HepG2 (cell line): ENCODE results near the gene COX14. TPM values are rescaled to one million over a fixed set of nuclear protein-coding genes. Genes with fewer than 3 reads are reported as not detected.
A peak's percentile ranks its signal among the peaks of the same experiment; 100 is the strongest.

Experiments
- CREB1 ChIP-seq, 2 experiments: fragments of 450-650 bp in 1 of 2; IDR thresholded peaks; 2 replicates each; pipeline ENCODE4 v1.6.1; 2016 to 2017; ENCODE audit warnings: control low read depth in 1 of 2, mild to moderate bottlenecking in 1 of 2, missing compliant biosample characterization in 1 of 2, missing genetic modification characterization in 1 of 2
- EP300 ChIP-seq, 3 experiments: sonication (generic) in 1 of 3; formaldehyde crosslinking in 1 of 3; IDR thresholded peaks; 2 replicates each; pipeline versions ENCODE4 v1.5.1 to v1.6.1; 2011 to 2020; ENCODE audit warnings: low read depth in 2 of 3, low read length in 2 of 3, borderline replicate concordance in 1 of 3, improper control_type of control experiment in 1 of 3, mild to moderate bottlenecking in 1 of 3, missing genetic modification reagents in 1 of 3, moderate library complexity in 1 of 3
- HDAC2 ChIP-seq: sonication (generic); formaldehyde crosslinking; IDR thresholded peaks from 2 replicates; pipeline ENCODE4 v1.4.0; 2020; ENCODE audit warnings: missing genetic modification reagents
- POLR2AphosphoS5 ChIP-seq: IDR thresholded peaks from 2 replicates; pipeline ENCODE4 v1.6.1; 2012; ENCODE audit warnings: low read depth, low read length
- TOE1 ChIP-seq: sonication (generic); formaldehyde crosslinking; IDR thresholded peaks from 2 replicates; pipeline ENCODE4 v1.4.0; 2020; ENCODE audit warnings: mild to moderate bottlenecking, missing genetic modification reagents
- ZBTB7A ChIP-seq: sonication (generic); formaldehyde crosslinking; IDR thresholded peaks from 2 replicates; pipeline ENCODE4 v1.8.0; 2022; ENCODE audit warnings: mild to moderate bottlenecking, missing genetic modification reagents
- ZFX ChIP-seq: sonication (generic); formaldehyde crosslinking; IDR thresholded peaks from 2 replicates; pipeline ENCODE4 v1.4.0; 2020; ENCODE audit warnings: mild to moderate bottlenecking, low read depth, missing genetic modification reagents, moderate library complexity
- ZHX2 ChIP-seq, 2 experiments: sonication (generic) in 1 of 2; formaldehyde crosslinking in 1 of 2; IDR thresholded peaks; 2 replicates each; pipeline versions ENCODE4 v1.6.1 to v1.9.0; 2014 to 2022; ENCODE audit warnings: antibody characterized with exemption in 1 of 2, borderline replicate concordance in 1 of 2, inconsistent platforms in 1 of 2, low read depth in 1 of 2, missing genetic modification reagents in 1 of 2
- ZMYM4 ChIP-seq: sonication (generic); formaldehyde crosslinking; IDR thresholded peaks from 2 replicates; pipeline ENCODE4 v1.8.1; 2023; ENCODE audit warnings: mild to moderate bottlenecking, missing genetic modification reagents
- ZNF24 ChIP-seq: fragments of 450-650 bp; IDR thresholded peaks from 2 replicates; pipeline ENCODE4 v1.6.1; 2017; ENCODE audit warnings: antibody characterized with exemption, mild to moderate bottlenecking
- ZNF331 ChIP-seq: sonication (generic); formaldehyde crosslinking; IDR thresholded peaks from 2 replicates; pipeline ENCODE4 v1.4.0; 2020; ENCODE audit warnings: missing genetic modification reagents
- ZNF543 ChIP-seq: sonication (generic); formaldehyde crosslinking; IDR thresholded peaks from 2 replicates; pipeline ENCODE4 v1.4.0; 2020; ENCODE audit warnings: mild to moderate bottlenecking, missing genetic modification reagents
- polyA plus RNA-seq, 8 experiments: library from polyadenylated mRNA; depleted of rRNA in 3 of 8; stranded (reverse) in 7 of 8; unstranded in 1 of 8; fragments of >200 nt; fragmentation: Illumina TruSeq in 4 of 8; extraction: Trizol in 4 of 8; gene quantifications; 2 replicates each; pipeline versions ENCODE4 v1.2.1 to v1.2.3, GENCODE V29; 2011 to 2016; ENCODE audit warnings: low read depth in 4 of 8, missing spikeins in 1 of 8, mixed read lengths in 1 of 8; ENCODE audit not compliant: insufficient read depth in 1 of 8
- total RNA-seq, 5 experiments: library from RNA; depleted of rRNA; stranded (reverse); fragments of >200 nt; fragmentation: Illumina TruSeq; extraction: Trizol; gene quantifications; 2 replicates each; pipeline ENCODE4 v1.2.3, GENCODE V29; 2016; ENCODE audit warnings: low read depth in 1 of 5
- TF ChIP-seq, protein P1 (sequence below): sonication (generic); formaldehyde crosslinking; IDR thresholded peaks from 2 replicates; pipeline ENCODE4 v1.4.0; 2020; ENCODE audit warnings: missing genetic modification reagents
- TF ChIP-seq, protein P2 (sequence below): sonication (generic); formaldehyde crosslinking; IDR thresholded peaks from 2 replicates; pipeline ENCODE4 v1.5.0; 2020; ENCODE audit warnings: missing genetic modification reagents
- TF ChIP-seq, protein P3 (sequence below): fragments of 450-650 bp; IDR thresholded peaks from 2 replicates; pipeline ENCODE4 v1.6.1; 2017

The COX14 gene
- total and polyA plus RNA-seq, 2 of the 13 experiments (the other 11 are each of a cell fraction or from before 2014, with no cell fraction given), result 53.0 to 71.6 TPM

DNA sequence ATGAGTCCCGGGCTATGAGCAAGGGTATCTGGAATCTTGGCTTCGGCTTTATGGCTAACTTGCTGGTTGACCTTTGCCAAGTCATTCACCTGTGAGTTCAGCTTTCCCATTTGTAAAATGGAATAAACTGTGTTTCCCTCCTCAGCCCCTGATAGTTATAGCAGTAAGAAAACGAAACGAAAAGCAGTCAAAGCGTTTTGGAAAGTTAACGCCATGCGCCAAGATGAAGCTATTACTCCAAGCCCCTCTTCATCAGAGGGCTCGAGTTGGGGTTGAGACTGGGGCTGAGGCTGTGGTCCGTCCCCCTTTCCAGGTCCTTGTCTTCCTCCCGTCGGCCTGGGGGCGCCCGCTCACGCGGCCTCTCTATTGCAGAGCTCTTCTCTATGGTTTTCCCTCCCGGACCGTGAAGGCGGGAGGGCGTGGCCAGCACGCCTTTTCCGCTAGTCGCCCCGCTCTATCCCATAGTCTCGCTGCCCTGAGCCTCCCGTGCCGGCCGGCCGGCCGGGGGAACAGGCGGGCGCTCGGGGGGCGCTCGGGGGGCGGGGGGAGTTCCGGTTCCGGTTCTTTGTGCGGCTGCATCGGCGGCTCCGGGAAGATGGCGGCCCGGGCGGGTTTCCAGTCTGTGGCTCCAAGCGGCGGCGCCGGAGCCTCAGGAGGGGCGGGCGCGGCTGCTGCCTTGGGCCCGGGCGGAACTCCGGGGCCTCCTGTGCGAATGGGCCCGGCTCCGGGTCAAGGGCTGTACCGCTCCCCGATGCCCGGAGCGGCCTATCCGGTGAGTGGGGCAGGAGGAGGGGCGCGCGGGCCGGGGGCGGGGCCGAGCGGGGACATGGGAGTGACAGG, 27.0 kb upstream of the COX14 start, which contains the start of gene SMARCD1 (continued):
- TF ChIP-seq, protein P1, sequence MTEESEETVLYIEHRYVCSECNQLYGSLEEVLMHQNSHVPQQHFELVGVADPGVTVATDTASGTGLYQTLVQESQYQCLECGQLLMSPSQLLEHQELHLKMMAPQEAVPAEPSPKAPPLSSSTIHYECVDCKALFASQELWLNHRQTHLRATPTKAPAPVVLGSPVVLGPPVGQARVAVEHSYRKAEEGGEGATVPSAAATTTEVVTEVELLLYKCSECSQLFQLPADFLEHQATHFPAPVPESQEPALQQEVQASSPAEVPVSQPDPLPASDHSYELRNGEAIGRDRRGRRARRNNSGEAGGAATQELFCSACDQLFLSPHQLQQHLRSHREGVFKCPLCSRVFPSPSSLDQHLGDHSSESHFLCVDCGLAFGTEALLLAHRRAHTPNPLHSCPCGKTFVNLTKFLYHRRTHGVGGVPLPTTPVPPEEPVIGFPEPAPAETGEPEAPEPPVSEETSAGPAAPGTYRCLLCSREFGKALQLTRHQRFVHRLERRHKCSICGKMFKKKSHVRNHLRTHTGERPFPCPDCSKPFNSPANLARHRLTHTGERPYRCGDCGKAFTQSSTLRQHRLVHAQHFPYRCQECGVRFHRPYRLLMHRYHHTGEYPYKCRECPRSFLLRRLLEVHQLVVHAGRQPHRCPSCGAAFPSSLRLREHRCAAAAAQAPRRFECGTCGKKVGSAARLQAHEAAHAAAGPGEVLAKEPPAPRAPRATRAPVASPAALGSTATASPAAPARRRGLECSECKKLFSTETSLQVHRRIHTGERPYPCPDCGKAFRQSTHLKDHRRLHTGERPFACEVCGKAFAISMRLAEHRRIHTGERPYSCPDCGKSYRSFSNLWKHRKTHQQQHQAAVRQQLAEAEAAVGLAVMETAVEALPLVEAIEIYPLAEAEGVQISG (CRISPR knock-in tag), result peak; percentile 99
- TF ChIP-seq ZBTB7A (CRISPR knock-in tag), result peak; percentile 78
- peak; percentile 88 for TF ChIP-seq ZMYM4 (CRISPR knock-in tag)
- TF ChIP-seq POLR2AphosphoS5, result peak; percentile 39; the same call in 1 of the 2 replicates
- TF ChIP-seq ZHX2 (IDR thresholded peaks at IDR 0.05; ENCODE audit: low read depth), result 0 out of 2 replicates have a peak, but pooled peaks have one; percentile 45
- no peak for TF ChIP-seq ZHX2 (CRISPR knock-in tag; IDR thresholded peaks at IDR 0.05; ENCODE audit: borderline replicate concordance)
- TF ChIP-seq EP300 (IDR thresholded peaks at IDR 0.05; ENCODE audit: low read depth in 2 of 2, low read length in 2 of 2), result 0 out of 4 replicates have a peak, but pooled peaks of 1 of the 2 experiments have one; percentile 30
- TF ChIP-seq EP300 (CRISPR knock-in tag; IDR thresholded peaks at IDR 0.05; ENCODE audit: borderline replicate concordance), result no peak
- no peak for TF ChIP-seq ZNF24
- TF ChIP-seq, protein P2, sequence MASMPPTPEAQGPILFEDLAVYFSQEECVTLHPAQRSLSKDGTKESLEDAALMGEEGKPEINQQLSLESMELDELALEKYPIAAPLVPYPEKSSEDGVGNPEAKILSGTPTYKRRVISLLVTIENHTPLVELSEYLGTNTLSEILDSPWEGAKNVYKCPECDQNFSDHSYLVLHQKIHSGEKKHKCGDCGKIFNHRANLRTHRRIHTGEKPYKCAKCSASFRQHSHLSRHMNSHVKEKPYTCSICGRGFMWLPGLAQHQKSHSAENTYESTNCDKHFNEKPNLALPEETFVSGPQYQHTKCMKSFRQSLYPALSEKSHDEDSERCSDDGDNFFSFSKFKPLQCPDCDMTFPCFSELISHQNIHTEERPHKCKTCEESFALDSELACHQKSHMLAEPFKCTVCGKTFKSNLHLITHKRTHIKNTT (CRISPR knock-in tag), result no peak
- TF ChIP-seq, protein P3, sequence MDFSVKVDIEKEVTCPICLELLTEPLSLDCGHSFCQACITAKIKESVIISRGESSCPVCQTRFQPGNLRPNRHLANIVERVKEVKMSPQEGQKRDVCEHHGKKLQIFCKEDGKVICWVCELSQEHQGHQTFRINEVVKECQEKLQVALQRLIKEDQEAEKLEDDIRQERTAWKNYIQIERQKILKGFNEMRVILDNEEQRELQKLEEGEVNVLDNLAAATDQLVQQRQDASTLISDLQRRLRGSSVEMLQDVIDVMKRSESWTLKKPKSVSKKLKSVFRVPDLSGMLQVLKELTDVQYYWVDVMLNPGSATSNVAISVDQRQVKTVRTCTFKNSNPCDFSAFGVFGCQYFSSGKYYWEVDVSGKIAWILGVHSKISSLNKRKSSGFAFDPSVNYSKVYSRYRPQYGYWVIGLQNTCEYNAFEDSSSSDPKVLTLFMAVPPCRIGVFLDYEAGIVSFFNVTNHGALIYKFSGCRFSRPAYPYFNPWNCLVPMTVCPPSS, result no peak
- no peak for TF ChIP-seq ZNF543 (CRISPR knock-in tag)
- no peak for TF ChIP-seq ZNF331 (CRISPR knock-in tag)
- TF ChIP-seq TOE1 (CRISPR knock-in tag), result no peak
- TF ChIP-seq HDAC2 (CRISPR knock-in tag), result peak; percentile 58
- peak; percentile 75 for TF ChIP-seq ZFX (CRISPR knock-in tag)
- TF ChIP-seq CREB1 (IDR thresholded peaks at IDR 0.05), result no peak
- TF ChIP-seq CREB1 (CRISPR knock-in tag; IDR thresholded peaks at IDR 0.05), result peak; percentile 38; the same call in 1 of the 2 replicates
